ENCODE data around the gene ADAMTS10. TPM values are rescaled to one million over a fixed set of nuclear protein-coding genes. Genes with fewer than 3 reads are reported as not detected.

Gene ADAMTS10
- total and polyA plus RNA-seq, 4 donors: 9.1 to 44.1 (median 15.3) TPM

GRCh38 chr19:8608941-8609278 lies 1.6 kb downstream of the ADAMTS10 start:
- Histone ChIP-seq H3K9ac (ENCODE audit: insufficient read depth in 1 of 2, low read length in 2 of 2) (peak overlapping the region; percentile 53 to 80), H3K4me1 (ENCODE audit: control insufficient read depth in 5 of 5, insufficient read depth in 5 of 5, low read length in 5 of 5) (peaks cover 3 to 18% (median 10%) of the 10 kb centered on the region in 5 donors), H3K27me3 (ENCODE audit: control insufficient read depth in 3 of 3, insufficient read depth in 3 of 3, low read length in 2 of 3) (no peaks in the 10 kb centered on the region), H3K4me3 (no peak overlapping the region), H3K36me3 (ENCODE audit: control insufficient read depth in 4 of 4, insufficient read depth in 4 of 4, low read length in 4 of 4) (peaks cover 0 to 12% (median 3%) of the 10 kb centered on the region in 4 donors), H3K27ac (ENCODE audit: low read depth in 1 of 2, low read length in 1 of 2) (peak overlapping the region in 1 of 2 donors; percentile 82), H3K9me3 (ENCODE audit: control insufficient read depth in 4 of 4, insufficient read depth in 3 of 4, low read length in 3 of 4) (peaks cover 0 to 11% (median under 1%) of the 10 kb centered on the region in 4 donors)
- ATAC-seq (ENCODE audit: insufficient read depth, low FRiP score) (no peak), DNase-seq (no peak)
- TF ChIP-seq CTCF (IDR thresholded peaks at IDR 0.05; ENCODE audit: control extremely low read depth, extremely low read depth): no peak
- WGBS, 2 donors: 50 to 51% methylated on average over 5 of the region's 5 CpGs

GRCh38 chr19:8607386-8607785 lies 3.1 kb downstream of the ADAMTS10 start:
- ATAC-seq (ENCODE audit: insufficient read depth, low FRiP score) (no peak), DNase-seq (no peak)
- no peaks in the 10 kb centered on the region for H3K27me3 ChIP-seq (ENCODE audit: control insufficient read depth in 3 of 3, insufficient read depth in 3 of 3, low read length in 2 of 3)
- no peak overlapping the region for H3K9ac ChIP-seq (ENCODE audit: insufficient read depth in 1 of 2, low read length in 2 of 2)
- H3K36me3 ChIP-seq (ENCODE audit: control insufficient read depth in 4 of 4, insufficient read depth in 4 of 4, low read length in 4 of 4): peaks cover 0 to 18% (median 10%) of the 10 kb centered on the region in 4 donors
- H3K27ac ChIP-seq (ENCODE audit: low read depth in 1 of 2, low read length in 1 of 2): no peak overlapping the region
- no peak for TF ChIP-seq CTCF (IDR thresholded peaks at IDR 0.05; ENCODE audit: control extremely low read depth, extremely low read depth)
- H3K4me1 ChIP-seq (ENCODE audit: control insufficient read depth in 5 of 5, insufficient read depth in 5 of 5, low read length in 5 of 5): peaks cover 3 to 18% (median 10%) of the 10 kb centered on the region in 5 donors
- peaks cover 0 to 13% (median under 1%) of the 10 kb centered on the region in 4 donors for H3K9me3 ChIP-seq (ENCODE audit: control insufficient read depth in 4 of 4, insufficient read depth in 3 of 4, low read length in 3 of 4)
- WGBS, 2 donors: 81 to 91% methylated on average over 4 of the region's 4 CpGs
- H3K4me3 ChIP-seq: no peak overlapping the region

DNA sequence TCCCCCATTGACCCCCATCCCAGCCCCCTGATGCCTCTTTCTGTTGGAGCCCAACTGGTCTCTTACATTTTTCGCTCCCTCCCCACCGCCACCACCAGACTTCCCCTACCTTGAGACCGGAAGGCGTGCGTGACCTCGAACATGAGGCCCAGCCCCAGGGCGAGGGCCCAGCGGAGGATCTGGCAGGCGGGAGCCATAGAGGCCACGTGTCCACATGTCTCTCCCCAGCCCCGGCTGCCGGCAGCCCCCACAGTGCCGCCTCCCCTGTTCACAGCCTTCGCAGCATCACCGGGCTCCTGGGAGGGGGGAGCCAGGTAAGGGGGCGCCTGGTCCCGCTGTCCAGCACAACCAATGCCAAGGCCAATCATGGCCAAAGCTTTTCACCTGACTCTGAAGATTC lies 5.0 kb downstream of the ADAMTS10 start:
- Histone ChIP-seq H3K4me3 (no peak overlapping the region), H3K27me3 (ENCODE audit: control insufficient read depth in 3 of 3, insufficient read depth in 3 of 3, low read length in 2 of 3) (no peaks in the 10 kb centered on the region), H3K4me1 (ENCODE audit: control insufficient read depth in 5 of 5, insufficient read depth in 5 of 5, low read length in 5 of 5) (peaks cover 0 to 12% (median 10%) of the 10 kb centered on the region in 5 donors), H3K9me3 (ENCODE audit: control insufficient read depth in 4 of 4, insufficient read depth in 3 of 4, low read length in 3 of 4) (peaks cover 0 to 14% (median under 1%) of the 10 kb centered on the region in 4 donors), H3K36me3 (ENCODE audit: control insufficient read depth in 4 of 4, insufficient read depth in 4 of 4, low read length in 4 of 4) (peaks cover 0 to 31% (median 20%) of the 10 kb centered on the region in 4 donors), H3K9ac (ENCODE audit: insufficient read depth in 1 of 2, low read length in 2 of 2) (no peak overlapping the region), H3K27ac (ENCODE audit: low read depth in 1 of 2, low read length in 1 of 2) (no peak overlapping the region)
- DNase-seq (no peak), ATAC-seq (ENCODE audit: insufficient read depth, low FRiP score) (no peak)
- no peak for TF ChIP-seq CTCF (IDR thresholded peaks at IDR 0.05; ENCODE audit: control extremely low read depth, extremely low read depth)
- 96 to 98% methylated on average over 17 of the region's 17 CpGs for WGBS, 2 donors

GRCh38 chr19:8601796-8602195 lies 8.7 kb downstream of the ADAMTS10 start:
- Histone ChIP-seq H3K9ac (ENCODE audit: insufficient read depth in 1 of 2, low read length in 2 of 2) (no peak overlapping the region), H3K27me3 (ENCODE audit: control insufficient read depth in 3 of 3, insufficient read depth in 3 of 3, low read length in 2 of 3) (no peaks in the 10 kb centered on the region), H3K4me1 (ENCODE audit: control insufficient read depth in 5 of 5, insufficient read depth in 5 of 5, low read length in 5 of 5) (no peaks in the 10 kb centered on the region), H3K9me3 (ENCODE audit: control insufficient read depth in 4 of 4, insufficient read depth in 3 of 4, low read length in 3 of 4) (peaks cover 0 to 17% (median under 1%) of the 10 kb centered on the region in 4 donors), H3K4me3 (no peak overlapping the region), H3K36me3 (ENCODE audit: control insufficient read depth in 4 of 4, insufficient read depth in 4 of 4, low read length in 4 of 4) (peaks cover 0 to 47% (median 25%) of the 10 kb centered on the region in 4 donors), H3K27ac (ENCODE audit: low read depth in 1 of 2, low read length in 1 of 2) (no peak overlapping the region)
- TF ChIP-seq CTCF (IDR thresholded peaks at IDR 0.05; ENCODE audit: control extremely low read depth, extremely low read depth): no peak
- ATAC-seq (ENCODE audit: insufficient read depth, low FRiP score): no peak
- WGBS, 2 donors: 92 to 95% methylated on average over 5 of the region's 5 CpGs
- no peak for DNase-seq
